ENCODE data around the gene PLIN5. TPM values are rescaled to one million over a fixed set of nuclear protein-coding genes. Genes with fewer than 3 reads are reported as not detected.

The PLIN5 gene
- total RNA-seq, 2 experiments from 2014 or later, result 0.27 TPM; not detected in 1

- DNase-seq (no peak), ATAC-seq (no peak)
- POLR2A ChIA-PET, result interaction anchor here (1.0 to 1.8 kb wide), 2 partner anchors 66 to 278 kb away, joined by 4 read pairs; no protein-coding TSS in a partner anchor
- H3K4me3 Mint-ChIP-seq, result no peak overlapping the region
- CTCF ChIA-PET, result interaction anchor here (1.3 to 4.5 kb wide), 2 partner anchors 13 to 15 kb away, joined by 5 to 28 read pairs; no protein-coding TSS in a partner anchor
- H3K4me1 Mint-ChIP-seq (ENCODE audit: low read depth), result peaks cover 13% of the 10 kb centered on the region
- no peaks in the 10 kb centered on the region for H3K36me3 Mint-ChIP-seq (ENCODE audit: low read depth)
- intact Hi-C loops (cut with micrococcal nuclease), result no loop called here
- TF ChIP-seq, protein P1, sequence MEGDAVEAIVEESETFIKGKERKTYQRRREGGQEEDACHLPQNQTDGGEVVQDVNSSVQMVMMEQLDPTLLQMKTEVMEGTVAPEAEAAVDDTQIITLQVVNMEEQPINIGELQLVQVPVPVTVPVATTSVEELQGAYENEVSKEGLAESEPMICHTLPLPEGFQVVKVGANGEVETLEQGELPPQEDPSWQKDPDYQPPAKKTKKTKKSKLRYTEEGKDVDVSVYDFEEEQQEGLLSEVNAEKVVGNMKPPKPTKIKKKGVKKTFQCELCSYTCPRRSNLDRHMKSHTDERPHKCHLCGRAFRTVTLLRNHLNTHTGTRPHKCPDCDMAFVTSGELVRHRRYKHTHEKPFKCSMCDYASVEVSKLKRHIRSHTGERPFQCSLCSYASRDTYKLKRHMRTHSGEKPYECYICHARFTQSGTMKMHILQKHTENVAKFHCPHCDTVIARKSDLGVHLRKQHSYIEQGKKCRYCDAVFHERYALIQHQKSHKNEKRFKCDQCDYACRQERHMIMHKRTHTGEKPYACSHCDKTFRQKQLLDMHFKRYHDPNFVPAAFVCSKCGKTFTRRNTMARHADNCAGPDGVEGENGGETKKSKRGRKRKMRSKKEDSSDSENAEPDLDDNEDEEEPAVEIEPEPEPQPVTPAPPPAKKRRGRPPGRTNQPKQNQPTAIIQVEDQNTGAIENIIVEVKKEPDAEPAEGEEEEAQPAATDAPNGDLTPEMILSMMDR (IDR thresholded peaks at IDR 0.05), result no peak
- no peak overlapping the region for H3K27ac Mint-ChIP-seq
- peaks cover 7% of the 10 kb centered on the region for H3K27me3 Mint-ChIP-seq
- peaks cover 1% of the 10 kb centered on the region for H3K9me3 Mint-ChIP-seq
These were observed 4.2 kb upstream of the PLIN5 start for GRCh38 chr19:4539169-4539692.

GRCh38 chr19:4538601-4538954 lies 3.6 kb upstream of the PLIN5 start:
- Mint-ChIP-seq H3K36me3 (ENCODE audit: low read depth) (no peaks in the 10 kb centered on the region), H3K4me1 (ENCODE audit: low read depth) (peaks cover 13% of the 10 kb centered on the region), H3K4me3 (no peak overlapping the region), H3K27me3 (peaks cover 7% of the 10 kb centered on the region), H3K27ac (no peak overlapping the region), H3K9me3 (peaks cover 1% of the 10 kb centered on the region)
- no peak for DNase-seq
- intact Hi-C loops (cut with micrococcal nuclease), result no loop called here
- CTCF ChIA-PET, result interaction anchor here (1.3 to 4.5 kb wide), 2 partner anchors 12 to 14 kb away, joined by 5 to 28 read pairs; no protein-coding TSS in a partner anchor
- no peak for ATAC-seq
- TF ChIP-seq, protein P1 (IDR thresholded peaks at IDR 0.05), result no peak
- POLR2A ChIA-PET, result interaction anchor here (1.0 to 1.8 kb wide), 2 partner anchors 65 to 277 kb away, joined by 4 read pairs; no protein-coding TSS in a partner anchor

GRCh38 chr19:4537953-4538600 lies 3.1 kb upstream of the PLIN5 start:
- TF ChIP-seq, protein P1 (IDR thresholded peaks at IDR 0.05), result no peak
- no peak for ATAC-seq
- peaks cover 13% of the 10 kb centered on the region for H3K4me1 Mint-ChIP-seq (ENCODE audit: low read depth)
- H3K27ac Mint-ChIP-seq, result no peak overlapping the region
- intact Hi-C loops (cut with micrococcal nuclease), result no loop called here
- H3K9me3 Mint-ChIP-seq, result peaks cover 1% of the 10 kb centered on the region
- H3K4me3 Mint-ChIP-seq, result no peak overlapping the region
- no peaks in the 10 kb centered on the region for H3K36me3 Mint-ChIP-seq (ENCODE audit: low read depth)
- H3K27me3 Mint-ChIP-seq, result peaks cover 10% of the 10 kb centered on the region
- ChIA-PET POLR2A (interaction anchor here (1.0 kb wide), 1 partner anchor 276 kb away, joined by 4 read pairs; no protein-coding TSS in a partner anchor), CTCF (interaction anchor here (1.3 to 4.5 kb wide), 2 partner anchors 12 to 14 kb away, joined by 5 to 28 read pairs; no protein-coding TSS in a partner anchor)
- DNase-seq, result no peak

DNA sequence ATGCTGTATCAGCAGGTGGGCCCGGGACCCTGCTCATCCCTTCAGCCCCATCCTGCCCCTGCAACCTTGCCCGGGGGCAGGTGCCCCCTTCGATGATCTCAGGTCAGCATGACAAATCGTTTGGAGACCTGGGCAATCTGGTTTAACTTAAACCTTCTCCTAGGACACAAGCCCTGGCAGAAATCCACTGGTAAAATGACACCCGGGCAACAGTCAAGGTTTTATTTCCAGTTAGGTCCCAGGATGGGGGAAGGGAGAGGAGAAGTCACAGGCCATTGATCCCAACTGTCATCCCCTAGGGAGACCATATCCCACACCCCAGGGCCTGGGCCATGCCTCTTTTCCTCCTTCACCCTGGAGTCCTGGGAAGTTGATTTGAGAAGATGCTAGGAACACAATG lies 1.8 kb upstream of the PLIN5 start:
- intact Hi-C loops (cut with micrococcal nuclease), result no loop called here
- no peak for ATAC-seq

More for the DNA sequence above, 1.8 kb upstream of the PLIN5 start:
- Mint-ChIP-seq H3K27ac (no peak overlapping the region), H3K4me3 (no peak overlapping the region), H3K4me1 (ENCODE audit: low read depth) (peaks cover 13% of the 10 kb centered on the region), H3K36me3 (ENCODE audit: low read depth) (no peaks in the 10 kb centered on the region), H3K9me3 (peaks cover 1% of the 10 kb centered on the region), H3K27me3 (peaks cover 10% of the 10 kb centered on the region)
- POLR2A ChIA-PET, result interaction anchor here (1.9 kb wide), 1 partner anchor 28 kb away, joined by 4 read pairs; no protein-coding TSS in a partner anchor
- TF ChIP-seq, protein P1 (IDR thresholded peaks at IDR 0.05), result no peak
- CTCF ChIA-PET, result interaction anchor here (3.4 kb wide), 1 partner anchor 13 kb away, joined by 39 read pairs; no protein-coding TSS in a partner anchor
- no peak for DNase-seq
